KG1 (cell line): ENCODE measurements around the gene APOBEC3F.
"Not testable (repeated sequence)": the region's sequence is repeated elsewhere in the genome, so short reads cannot be mapped to it uniquely, and the experiment has no call there.

ENCODE experiments used
- DNase-seq: peaks from one replicate; lab custom pipeline; 2025; lab: John Stamatoyannopoulos, UW

APOBEC3F gene

GRCh38 chr22:39040538-39041296 lies at the start of gene APOBEC3F:
TSS of gene APOBEC3F (plus strand) at chr22:39040864. CDS start at chr22:39040961, 97 bp downstream.
- not testable (repeated sequence) for DNase-seq

- DNase-seq: not testable (repeated sequence)
Observed at GRCh38 chr22:38992871-38993371, 47.7 kb upstream of the APOBEC3F start.

- no peak for DNase-seq
Observed at GRCh38 chr22:38996105-38996504, 44.6 kb upstream of the APOBEC3F start.

GRCh38 chr22:38997518-38997917 lies 43.1 kb upstream of the APOBEC3F start:
- DNase-seq: no peak

GRCh38 chr22:39003165-39003638 lies 37.5 kb upstream of the APOBEC3F start:
- DNase-seq: peak; percentile 47

- no peak for DNase-seq
Observed at GRCh38 chr22:39007177-39007576, 33.5 kb upstream of the APOBEC3F start.

- DNase-seq: not testable (repeated sequence)
Observed at GRCh38 chr22:39008271-39008850, 32.3 kb upstream of the APOBEC3F start.

- DNase-seq: no peak
Observed at GRCh38 chr22:39010946-39011345, 29.7 kb upstream of the APOBEC3F start.

- DNase-seq: no peak
Observed at GRCh38 chr22:39012533-39013511, 27.8 kb upstream of the APOBEC3F start.

- not testable (repeated sequence) for DNase-seq
Observed at GRCh38 chr22:39013561-39013941, 27.1 kb upstream of the APOBEC3F start.

- peak; percentile 54 for DNase-seq
Observed at GRCh38 chr22:39013942-39014722, 26.5 kb upstream of the APOBEC3F start, which contains the start of gene APOBEC3C. TSS of gene APOBEC3C (plus strand) at chr22:39014257. CDS start at chr22:39014363, 106 bp downstream.

- not testable (repeated sequence) for DNase-seq
Observed at GRCh38 chr22:39014723-39015121, 25.9 kb upstream of the APOBEC3F start.

- no peak for DNase-seq
Observed at GRCh38 chr22:39016592-39016991, 24.1 kb upstream of the APOBEC3F start.

- DNase-seq: no peak
Observed at GRCh38 chr22:39017596-39018365, 22.9 kb upstream of the APOBEC3F start.

GRCh38 chr22:39020021-39020651 lies 20.5 kb upstream of the APOBEC3F start:
- DNase-seq: not testable (repeated sequence)

- DNase-seq: no peak
Observed at GRCh38 chr22:39021552-39022250, 19.0 kb upstream of the APOBEC3F start.

GRCh38 chr22:39024519-39025308 lies 15.9 kb upstream of the APOBEC3F start:
- DNase-seq: no peak

- DNase-seq: no peak
Observed at GRCh38 chr22:39026509-39027150, 14.0 kb upstream of the APOBEC3F start.
